Activated CD4-positive, alpha-beta T cell treated with anti-CD3 and anti-CD28 coated beads, Interleukin-2, amount 50 U/mL, for 16 hours (primary cell): ENCODE measurements around the gene WBP1L.
"Not testable (repeated sequence)": the region's sequence is repeated elsewhere in the genome, so short reads cannot be mapped to it uniquely, and the experiment has no call there.

Experiments
- DNase-seq: peaks from one replicate; pipeline ENCODE4 v3.0.0-alpha.2; 2020

Gene WBP1L

GRCh38 chr10:102844190-102844776, 100.5 kb downstream of the WBP1L start:
- DNase-seq: not testable (repeated sequence)

- DNase-seq: no peak
Observed at GRCh38 chr10:102845352-102845902, 101.7 kb downstream of the WBP1L start.

- DNase-seq: no peak
Observed at GRCh38 chr10:102850025-102850518, 106.3 kb downstream of the WBP1L start.

- DNase-seq: not testable (repeated sequence)
Observed at GRCh38 chr10:102853237-102853636, 109.5 kb downstream of the WBP1L start.

GRCh38 chr10:102855731-102856436, 112.1 kb downstream of the WBP1L start:
- DNase-seq: peak; percentile 8

GRCh38 chr10:102856758-102857424, 113.1 kb downstream of the WBP1L start:
- DNase-seq: no peak

GRCh38 chr10:102859911-102860310, 116.2 kb downstream of the WBP1L start:
- DNase-seq: no peak

- no peak for DNase-seq
Observed at GRCh38 chr10:102863660-102864059, 119.9 kb downstream of the WBP1L start.

GRCh38 chr10:102865620-102866019, 121.9 kb downstream of the WBP1L start:
- DNase-seq: no peak
